Retinal pigment epithelial cell (primary cell): ENCODE data around the gene B4GALT6.

Experiments used
- DNase-seq: peaks from one replicate; pipeline ENCODE4 v3.0.0-alpha.2; 2010; ENCODE audit warnings: low read depth
- H3K4me3 ChIP-seq: 2 replicates; pipeline ENCODE4 v1.5.1; 2011; ENCODE audit warnings: mild to moderate bottlenecking, low read length, control low read depth, moderate library complexity
- CTCF ChIP-seq: conservative IDR thresholded peaks from 2 replicates; pipeline ENCODE4 v1.5.1; 2011; ENCODE audit warnings: low read depth, low read length, control low read depth, inconsistent platforms

The B4GALT6 gene

GRCh38 chr18:31596081-31596872 lies 88.1 kb downstream of the B4GALT6 start:
- TF ChIP-seq CTCF: no peak
- no peak overlapping the region for H3K4me3 ChIP-seq
- DNase-seq: no peak

GRCh38 chr18:31595121-31595771 lies 89.1 kb downstream of the B4GALT6 start:
- H3K4me3 ChIP-seq: no peak overlapping the region
- no peak for DNase-seq
- no peak for TF ChIP-seq CTCF

GRCh38 chr18:31592506-31593157 lies 91.7 kb downstream of the B4GALT6 start:
- TF ChIP-seq CTCF: no peak
- DNase-seq: no peak
- no peak overlapping the region for H3K4me3 ChIP-seq

GRCh38 chr18:31591628-31592027 lies 92.8 kb downstream of the B4GALT6 start, which contains the start of gene TTR:
TSS of gene TTR (plus strand) at chr18:31591877. CDS start at chr18:31591903, 26 bp downstream.
- H3K4me3 ChIP-seq: no peak within 1 kb of the TSS
- DNase-seq: no peak
- TF ChIP-seq CTCF: no peak

GRCh38 chr18:31591113-31591512 lies 93.3 kb downstream of the B4GALT6 start:
- no peak for DNase-seq
- no peak for TF ChIP-seq CTCF

GRCh38 chr18:31590570-31590969 lies 93.8 kb downstream of the B4GALT6 start:
- TF ChIP-seq CTCF: no peak
- no peak overlapping the region for H3K4me3 ChIP-seq
- no peak for DNase-seq

More at GRCh38 chr18:31591113-31591512, 93.3 kb downstream of the B4GALT6 start:
- H3K4me3 ChIP-seq: no peak overlapping the region
